ENCODE measurements around the gene SMTNL1. TPM values are rescaled to one million over a fixed set of nuclear protein-coding genes. Genes with fewer than 3 reads are reported as not detected.
A peak's percentile ranks its signal among the peaks of the same experiment; 100 is the strongest.

The SMTNL1 gene
- total RNA-seq, 4 donors from 2014 or later: not detected

- Histone ChIP-seq H3K9me3 (no peaks in the 10 kb centered on the region), H3K36me3 (peaks cover 0 to 16% (median 0%) of the 10 kb centered on the region in 3 donors), H3K27ac (peak overlapping the region; percentile 35 to 87 (median 80)), H3K4me3 (peak overlapping the region; percentile 6 to 59 (median 38)), H3K4me1 (peaks cover 0 to 41% (median 17%) of the 10 kb centered on the region in 3 donors), H3K27me3 (no peaks in the 10 kb centered on the region)
- WGBS, 2 donors: 4 to 17% methylated on average over 13 to 18 of the region's 35 CpGs
- intact Hi-C loops (cut with DNase I): no loop called here
- TF ChIP-seq POLR2A (IDR thresholded peaks at IDR 0.05) (no peak), CTCF (IDR thresholded peaks at IDR 0.05) (peak in 2 of 6 experiments; percentile 13 to 14)
- DNase-seq: peak; percentile 36
Measured at GRCh38 chr11:57499413-57499982, 37.9 kb upstream of the SMTNL1 start.

DNA sequence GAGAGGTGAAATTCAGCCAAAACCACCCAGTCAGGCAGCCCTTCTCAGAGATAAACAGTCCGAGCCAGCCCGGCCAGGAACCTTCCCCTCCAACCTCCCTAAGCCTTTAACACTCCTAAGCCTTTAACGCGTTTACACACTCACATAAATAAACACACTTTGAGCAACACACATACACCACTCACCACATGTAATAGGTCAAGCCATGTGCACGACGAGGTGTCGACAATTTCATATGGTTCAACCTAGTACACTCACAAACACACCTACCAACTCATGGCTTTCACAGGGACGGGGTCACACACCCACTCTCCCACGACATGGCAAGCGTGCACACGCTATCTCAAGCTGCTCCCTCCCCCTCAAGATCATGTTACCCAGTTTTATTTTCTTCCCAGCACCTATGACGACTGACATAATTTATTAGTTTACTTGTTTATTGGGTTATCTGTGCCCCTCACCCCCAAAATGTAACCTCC lies 37.4 kb upstream of the SMTNL1 start:
- Histone ChIP-seq H3K27ac (peak overlapping the region; percentile 35 to 87 (median 80)), H3K4me3 (peak overlapping the region; percentile 6 to 59 (median 38)), H3K9me3 (no peaks in the 10 kb centered on the region), H3K4me1 (peaks cover 0 to 41% (median 17%) of the 10 kb centered on the region in 3 donors), H3K36me3 (peaks cover 0 to 16% (median 0%) of the 10 kb centered on the region in 3 donors), H3K27me3 (no peaks in the 10 kb centered on the region)
- no peak for DNase-seq
- intact Hi-C loops (cut with DNase I): no loop called here
- TF ChIP-seq CTCF (IDR thresholded peaks at IDR 0.05): no peak
- TF ChIP-seq POLR2A (IDR thresholded peaks at IDR 0.05): no peak
- 34 to 52% methylated on average over 12 of the region's 12 CpGs for WGBS, 2 donors

GRCh38 chr11:57500515-57500914 lies 36.9 kb upstream of the SMTNL1 start:
- no peaks in the 10 kb centered on the region for H3K9me3 ChIP-seq
- WGBS, 2 donors: 90 to 91% methylated on average over 5 of the region's 8 CpGs
- no peaks in the 10 kb centered on the region for H3K27me3 ChIP-seq
- intact Hi-C loops (cut with DNase I): no loop called here
- TF ChIP-seq POLR2A (IDR thresholded peaks at IDR 0.05) (no peak), CTCF (IDR thresholded peaks at IDR 0.05) (no peak)
- peaks cover 0 to 41% (median 17%) of the 10 kb centered on the region in 3 donors for H3K4me1 ChIP-seq
- no peak for DNase-seq
- no peak overlapping the region for H3K4me3 ChIP-seq
- H3K36me3 ChIP-seq: peaks cover 0 to 12% (median 0%) of the 10 kb centered on the region in 3 donors
- peak overlapping the region; percentile 35 to 87 (median 80) for H3K27ac ChIP-seq

GRCh38 chr11:57500926-57501325 lies 36.5 kb upstream of the SMTNL1 start:
- intact Hi-C loops (cut with DNase I): no loop called here
- no peak for DNase-seq

GRCh38 chr11:57501953-57502352 lies 35.4 kb upstream of the SMTNL1 start:
- Histone ChIP-seq H3K27ac (peak overlapping the region in 1 of 4 donors; percentile 21), H3K9me3 (no peaks in the 10 kb centered on the region), H3K27me3 (no peaks in the 10 kb centered on the region), H3K4me3 (no peak overlapping the region), H3K36me3 (no peaks in the 10 kb centered on the region), H3K4me1 (peaks cover 0 to 41% (median 17%) of the 10 kb centered on the region in 3 donors)
- 50 to 66% methylated on average over 3 to 4 of the region's 4 CpGs for WGBS, 2 donors
- intact Hi-C loops (cut with DNase I): no loop called here
- TF ChIP-seq POLR2A (IDR thresholded peaks at IDR 0.05) (no peak), CTCF (IDR thresholded peaks at IDR 0.05) (no peak)
- DNase-seq: no peak

More at GRCh38 chr11:57500926-57501325, 36.5 kb upstream of the SMTNL1 start:
- H3K36me3 ChIP-seq: peaks cover 0 to 8% (median 0%) of the 10 kb centered on the region in 3 donors
- peaks cover 0 to 41% (median 17%) of the 10 kb centered on the region in 3 donors for H3K4me1 ChIP-seq
- WGBS, 2 donors: 90 to 93% methylated on average over 2 to 11 of the region's 15 CpGs
- H3K9me3 ChIP-seq: no peaks in the 10 kb centered on the region
- peak overlapping the region in 3 of 4 donors; percentile 78 to 87 (median 82) for H3K27ac ChIP-seq
- H3K27me3 ChIP-seq: no peaks in the 10 kb centered on the region
- no peak overlapping the region for H3K4me3 ChIP-seq
- no peak for TF ChIP-seq POLR2A (IDR thresholded peaks at IDR 0.05)

All from esophagus squamous epithelium (tissue), 5 donors.